Activated CD4-positive, alpha-beta T cell treated with anti-CD3 and anti-CD28 coated beads for 4 hours (primary cell): Measurements from ENCODE around the gene MUC5B.

ENCODE experiments used
- DNase-seq, 2 donors: peaks; one replicate each; pipeline ENCODE4 v3.0.0-alpha.2; 2020

Gene MUC5B

DNA sequence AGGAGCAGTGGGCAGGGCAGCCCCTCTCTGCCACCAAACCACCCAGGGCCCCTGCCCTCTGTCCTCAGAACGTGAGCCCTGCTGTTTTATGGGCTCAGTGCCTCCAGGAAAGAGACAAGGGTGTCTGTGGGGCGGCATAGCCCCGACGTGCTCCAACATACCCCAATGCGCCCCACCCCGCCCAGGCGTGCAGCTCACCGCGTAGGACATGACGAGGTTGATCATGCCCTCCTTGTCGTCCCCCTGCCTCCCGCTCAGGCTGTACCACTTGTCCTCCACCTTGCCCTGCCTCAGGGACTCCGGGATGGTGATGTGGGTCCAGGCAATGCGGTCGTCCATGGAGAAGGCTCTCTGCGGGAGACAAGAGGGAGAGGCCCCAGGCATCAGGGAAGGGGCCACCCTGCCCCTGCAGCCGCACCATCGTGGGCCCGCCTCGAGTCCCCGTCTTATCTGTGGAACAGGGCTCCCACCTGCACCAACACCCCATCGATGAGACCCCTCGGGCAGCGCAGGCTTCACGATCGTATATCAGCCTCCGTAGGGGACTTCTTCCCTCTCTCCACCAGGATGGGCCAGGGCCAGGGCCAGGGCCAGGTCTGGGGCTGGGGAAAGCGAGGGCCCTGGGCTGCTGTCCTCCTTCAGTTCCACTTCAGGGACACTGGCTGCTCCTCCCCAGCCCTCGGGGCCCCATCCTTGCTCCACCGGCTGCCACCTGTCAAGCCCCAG lies 65.7 kb downstream of the MUC5B start:
- DNase-seq: no peak

DNA sequence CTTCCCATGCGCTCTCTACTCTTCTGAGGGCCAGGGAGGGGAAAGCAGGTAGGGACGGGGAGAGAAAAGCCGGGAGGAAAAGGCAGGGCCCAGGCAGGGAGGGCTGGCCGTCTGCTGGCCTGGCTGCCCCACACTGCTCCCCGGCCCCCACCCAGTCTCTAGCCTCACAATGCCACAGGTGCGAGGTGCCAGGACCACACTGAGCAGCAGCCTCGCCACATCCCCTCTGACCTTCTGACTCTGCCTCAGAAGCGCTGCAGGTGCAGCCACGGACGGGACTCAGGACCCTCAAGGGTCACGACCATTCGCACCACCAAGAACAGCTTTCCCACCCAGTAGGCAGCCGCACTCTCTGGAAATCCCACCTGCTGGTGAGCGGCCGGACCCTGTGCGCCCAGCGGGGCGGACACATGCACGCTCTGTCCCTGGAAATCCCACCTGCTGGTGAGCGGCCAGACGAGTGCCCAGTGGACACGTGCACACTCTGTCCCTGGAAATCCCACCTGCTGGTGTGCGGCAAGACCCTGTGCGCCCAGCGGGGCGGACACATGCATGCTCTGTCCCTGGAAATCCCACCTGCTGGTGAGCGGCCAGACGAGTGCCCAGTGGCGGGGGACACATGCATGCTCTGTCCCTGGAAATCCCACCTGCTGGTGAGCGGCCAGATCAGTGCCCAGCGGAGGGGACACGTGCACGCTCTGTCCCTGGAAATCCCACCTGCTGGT lies 66.5 kb downstream of the MUC5B start:
- no peak for DNase-seq

DNA sequence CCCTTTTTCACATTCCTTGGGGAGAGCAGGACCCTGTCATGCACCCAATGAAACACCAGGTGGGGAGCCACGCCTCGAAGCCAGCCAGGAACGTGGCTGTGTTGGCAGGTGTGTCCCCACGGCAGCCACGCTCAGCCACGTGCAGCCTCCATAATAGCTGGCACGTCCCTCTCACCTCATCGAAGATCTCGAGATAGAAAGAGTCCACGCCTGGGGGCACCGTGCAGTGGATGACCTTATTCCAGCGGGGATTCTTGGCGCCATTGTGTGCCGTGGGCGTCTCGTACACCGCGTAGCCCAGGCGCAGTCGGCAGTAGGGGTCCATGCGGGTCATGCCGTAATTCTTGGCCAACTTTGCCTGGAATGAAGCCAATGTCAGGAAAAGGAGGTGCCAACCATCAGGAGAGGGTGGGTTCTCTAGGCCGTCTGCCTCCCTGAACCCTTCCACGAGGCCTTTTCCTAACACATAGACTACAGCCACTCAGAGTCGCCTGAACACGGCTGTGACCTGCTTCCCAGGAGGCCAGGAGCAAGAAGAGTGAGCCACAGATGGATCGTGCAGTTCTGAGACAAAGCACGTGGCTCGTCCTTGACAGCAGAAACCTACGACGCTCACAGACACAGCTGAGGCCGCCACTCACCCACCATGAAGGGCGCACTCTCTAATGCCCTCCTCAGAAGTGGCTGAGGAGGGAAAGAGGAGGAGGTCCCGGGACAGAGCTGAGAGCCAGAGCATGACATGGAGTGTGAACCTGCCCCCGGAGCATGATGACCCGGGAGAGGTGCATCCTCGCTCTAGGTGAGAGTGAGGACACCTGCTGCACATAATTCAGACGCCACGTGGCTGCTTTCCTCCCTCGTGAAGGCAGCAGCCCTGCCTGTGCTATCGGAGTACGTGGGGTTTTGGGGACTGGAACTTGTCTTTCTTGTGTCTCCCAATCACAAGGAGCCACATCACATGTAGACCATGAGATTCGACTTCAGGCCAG lies 67.5 kb downstream of the MUC5B start:
- DNase-seq: no peak

DNA sequence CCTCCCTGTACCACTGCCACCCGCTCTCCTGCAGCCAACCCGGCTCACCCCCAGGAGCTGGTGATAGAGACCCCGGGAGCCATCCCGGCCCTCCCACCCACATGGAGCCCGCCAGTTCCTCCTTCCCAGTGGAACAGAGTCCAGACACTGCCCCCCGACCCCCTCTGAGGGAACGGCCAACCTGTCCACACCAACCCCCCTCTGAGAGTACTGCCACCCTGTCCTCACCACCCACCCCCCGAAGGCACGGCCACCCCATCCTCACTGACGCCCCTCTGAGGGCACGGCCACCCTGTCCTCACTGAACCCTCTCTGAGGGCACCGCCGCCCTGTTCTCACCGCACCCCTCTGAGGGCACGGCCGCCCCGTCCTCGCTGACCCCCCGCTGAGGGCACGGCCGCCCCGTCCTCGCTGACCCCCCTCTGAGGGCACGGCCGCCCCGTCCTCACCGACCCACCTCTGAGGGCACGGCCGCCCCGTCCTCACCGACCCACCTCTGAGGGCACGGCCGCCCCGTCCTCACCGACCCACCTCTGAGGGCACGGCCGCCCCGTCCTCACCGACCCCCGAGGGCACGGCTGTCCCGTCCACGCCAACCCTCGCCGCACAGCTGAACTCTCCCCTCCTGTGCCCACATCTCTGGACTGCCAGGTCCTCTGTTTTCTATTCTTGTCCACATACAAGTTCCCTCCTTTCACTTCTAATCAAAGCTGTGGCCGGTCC lies 68.6 kb downstream of the MUC5B start:
- DNase-seq: no peak

DNA sequence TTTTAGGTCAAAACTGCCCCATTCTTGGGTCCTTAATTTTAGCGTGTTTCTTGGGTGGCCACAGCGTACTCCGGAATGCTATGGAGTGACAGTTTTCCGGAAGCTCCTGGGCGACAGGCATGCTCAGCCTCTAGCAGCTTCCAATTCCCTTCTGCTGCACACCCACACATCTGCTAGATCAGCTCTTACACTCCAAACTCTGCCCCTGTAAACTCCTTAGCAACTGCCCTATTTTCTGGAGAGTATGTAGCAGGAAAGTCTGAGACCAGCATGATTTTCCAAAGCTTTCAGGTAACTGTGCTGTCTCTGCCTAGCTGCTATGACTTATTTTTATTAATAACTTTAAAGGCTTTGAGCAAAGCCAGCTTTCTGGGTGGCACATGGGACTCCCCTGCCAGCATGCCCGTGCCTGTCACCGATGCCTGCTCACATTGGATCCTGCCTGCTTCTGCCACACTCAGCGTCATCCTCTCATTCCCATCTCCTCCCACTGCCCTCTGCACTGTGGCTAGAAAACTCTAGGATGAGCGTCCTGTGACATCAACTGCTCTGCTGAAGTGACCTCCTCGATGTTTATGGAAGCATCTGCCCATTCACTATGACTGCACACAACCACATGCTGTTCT lies 69.3 kb downstream of the MUC5B start:
- no peak for DNase-seq

DNA sequence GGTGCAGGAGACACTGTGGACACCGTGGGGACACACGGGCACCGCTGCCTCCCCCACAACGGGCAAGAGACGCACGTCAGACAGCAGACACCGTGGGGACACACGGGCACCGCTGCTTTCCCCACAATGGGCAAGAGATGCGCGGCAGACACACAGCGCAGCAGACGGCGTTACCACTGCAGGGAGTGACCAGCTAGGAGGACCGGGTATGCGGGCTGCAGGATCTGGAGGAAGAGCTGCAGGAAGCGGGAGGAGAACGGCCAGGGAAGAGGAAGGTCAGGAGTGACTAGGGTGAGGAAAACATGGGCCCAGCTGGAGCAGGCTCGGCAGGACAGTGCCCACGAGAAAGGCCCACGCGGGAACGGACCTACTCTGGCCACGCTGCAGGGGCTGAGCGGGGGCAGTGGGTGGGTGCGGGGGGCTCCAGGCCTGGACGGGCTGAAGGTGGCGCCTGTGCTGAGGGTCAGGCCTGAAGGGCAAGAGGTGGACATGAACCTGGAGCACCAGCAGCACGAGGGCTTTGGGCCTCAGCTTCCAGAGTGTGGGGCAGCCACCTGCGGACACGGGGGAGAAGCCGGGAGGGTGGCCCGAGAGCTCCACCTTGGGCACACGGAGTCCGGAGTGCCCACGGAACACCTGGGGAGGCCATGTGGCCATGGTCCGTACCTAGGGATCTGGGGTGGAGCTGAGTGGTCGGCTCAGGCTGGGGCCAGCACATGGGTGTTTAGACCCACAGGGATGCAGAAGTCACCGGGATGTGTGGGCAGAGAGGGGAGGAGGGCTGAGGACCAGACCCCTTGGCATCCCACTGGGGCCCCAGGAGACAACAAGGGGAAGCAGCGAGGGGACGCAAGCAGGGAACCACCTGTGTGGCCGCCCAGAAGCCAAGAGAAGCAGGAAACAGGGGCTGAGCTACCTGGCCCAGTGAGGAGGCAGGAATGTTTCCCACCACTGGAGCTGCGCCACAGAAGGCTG lies 70.1 kb downstream of the MUC5B start:
- no peak for DNase-seq

DNA sequence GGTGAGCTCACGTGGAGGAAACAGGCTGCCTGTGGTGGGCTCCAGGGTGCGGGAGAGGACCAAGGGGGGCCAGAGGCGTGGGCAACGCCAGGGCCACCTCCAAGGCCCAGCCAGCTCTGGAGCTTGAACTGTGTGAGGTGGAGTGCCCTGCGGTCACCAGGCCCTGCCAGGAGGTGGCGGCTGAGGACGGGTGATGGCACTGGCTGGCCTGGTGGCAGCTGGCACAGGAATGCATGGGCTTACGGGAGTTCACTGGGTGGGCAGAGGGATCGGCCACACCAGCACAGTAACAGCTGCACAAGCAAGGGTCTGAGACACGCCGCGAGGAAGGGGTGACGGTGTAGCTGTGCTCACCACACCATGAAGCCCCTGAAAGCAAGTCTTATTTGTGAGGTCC lies 70.8 kb downstream of the MUC5B start:
- no peak for DNase-seq

DNA sequence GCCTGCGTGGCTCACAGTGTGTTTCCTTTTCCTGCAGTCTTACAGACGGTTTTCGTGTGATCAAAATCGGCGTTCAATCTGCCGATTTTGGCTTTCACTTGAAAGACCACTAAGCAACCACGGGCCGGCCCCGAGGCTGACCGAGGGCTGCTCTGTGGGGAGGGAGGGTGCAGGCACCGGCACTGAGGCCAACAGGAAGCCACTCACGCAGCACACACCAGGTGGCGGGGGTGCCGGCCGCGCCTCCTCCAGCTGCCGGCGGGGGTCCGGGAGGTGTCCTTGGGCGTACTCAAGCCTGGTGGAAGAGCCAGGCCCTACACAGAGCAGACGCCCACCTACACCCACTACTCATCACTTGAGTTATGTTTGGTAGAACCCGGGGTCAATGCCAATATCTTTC lies 72.2 kb downstream of the MUC5B start:
- no peak for DNase-seq

DNA sequence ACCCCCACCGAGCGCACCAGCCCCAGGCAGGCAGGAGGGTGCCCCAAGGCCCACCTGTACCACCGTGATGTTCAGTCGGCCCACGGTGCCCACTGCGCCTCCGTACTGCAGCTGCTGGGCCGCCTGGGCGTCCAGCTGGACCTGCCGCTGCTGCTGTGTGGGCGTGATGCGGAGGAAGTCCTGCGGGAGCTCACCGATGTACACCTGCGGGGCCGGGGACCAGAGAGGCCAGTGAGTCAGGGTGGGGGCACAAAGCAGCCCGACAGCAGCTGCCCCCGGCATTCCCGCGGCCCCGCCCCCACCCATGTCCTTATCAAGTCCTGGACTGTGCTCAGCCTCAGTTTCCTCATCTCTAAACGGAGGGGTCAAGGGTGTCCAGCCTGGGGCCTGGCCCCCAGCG lies 72.7 kb downstream of the MUC5B start:
- no peak for DNase-seq

DNA sequence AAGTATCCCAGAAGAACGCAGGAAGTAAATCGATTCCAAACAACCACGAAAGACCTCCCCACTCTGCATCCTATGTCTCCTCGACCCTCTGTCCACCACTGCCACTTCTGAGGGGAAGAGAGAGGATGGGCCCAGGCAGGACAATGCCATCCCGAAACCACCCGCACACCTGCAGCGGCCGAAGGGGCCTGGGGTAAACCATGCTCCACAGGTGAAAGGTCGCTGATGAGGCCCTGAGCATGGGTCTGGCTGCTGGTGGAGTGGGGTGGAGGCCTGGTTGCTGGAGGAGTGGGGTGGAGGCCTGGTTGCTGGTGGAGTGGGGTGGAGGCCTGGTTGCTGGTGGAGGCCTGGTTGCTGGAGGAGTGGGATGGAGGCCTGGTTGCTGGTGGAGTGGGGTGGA lies 73.4 kb downstream of the MUC5B start:
- no peak for DNase-seq

DNA sequence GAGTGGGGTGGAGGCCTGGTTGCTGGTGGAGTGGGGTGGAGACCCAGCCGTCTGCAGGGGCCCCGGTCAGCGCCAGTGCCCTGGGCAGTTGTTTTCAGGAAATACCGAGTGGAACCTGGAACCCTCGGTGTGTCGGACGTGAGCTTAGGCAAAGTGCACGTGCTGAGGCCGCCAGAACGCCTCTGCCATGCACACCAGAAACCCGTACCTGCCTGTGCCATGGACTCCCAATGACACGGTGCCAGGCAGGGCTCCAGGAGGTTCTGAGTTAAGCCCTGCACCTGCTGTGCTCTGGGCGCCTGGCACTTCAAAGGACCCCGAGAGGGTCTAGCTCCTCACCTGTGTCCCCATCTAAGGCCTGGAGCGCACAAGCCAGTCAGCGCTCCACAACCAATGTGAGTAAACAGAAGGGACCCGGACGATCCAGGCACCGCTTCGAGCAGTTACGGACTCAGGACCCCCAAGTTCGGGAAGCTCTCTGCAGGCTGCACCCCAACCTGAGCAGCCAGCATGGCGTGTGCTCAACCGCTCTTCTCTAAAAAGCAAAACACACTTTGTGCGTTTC lies 74.2 kb downstream of the MUC5B start:
- DNase-seq: no peak

DNA sequence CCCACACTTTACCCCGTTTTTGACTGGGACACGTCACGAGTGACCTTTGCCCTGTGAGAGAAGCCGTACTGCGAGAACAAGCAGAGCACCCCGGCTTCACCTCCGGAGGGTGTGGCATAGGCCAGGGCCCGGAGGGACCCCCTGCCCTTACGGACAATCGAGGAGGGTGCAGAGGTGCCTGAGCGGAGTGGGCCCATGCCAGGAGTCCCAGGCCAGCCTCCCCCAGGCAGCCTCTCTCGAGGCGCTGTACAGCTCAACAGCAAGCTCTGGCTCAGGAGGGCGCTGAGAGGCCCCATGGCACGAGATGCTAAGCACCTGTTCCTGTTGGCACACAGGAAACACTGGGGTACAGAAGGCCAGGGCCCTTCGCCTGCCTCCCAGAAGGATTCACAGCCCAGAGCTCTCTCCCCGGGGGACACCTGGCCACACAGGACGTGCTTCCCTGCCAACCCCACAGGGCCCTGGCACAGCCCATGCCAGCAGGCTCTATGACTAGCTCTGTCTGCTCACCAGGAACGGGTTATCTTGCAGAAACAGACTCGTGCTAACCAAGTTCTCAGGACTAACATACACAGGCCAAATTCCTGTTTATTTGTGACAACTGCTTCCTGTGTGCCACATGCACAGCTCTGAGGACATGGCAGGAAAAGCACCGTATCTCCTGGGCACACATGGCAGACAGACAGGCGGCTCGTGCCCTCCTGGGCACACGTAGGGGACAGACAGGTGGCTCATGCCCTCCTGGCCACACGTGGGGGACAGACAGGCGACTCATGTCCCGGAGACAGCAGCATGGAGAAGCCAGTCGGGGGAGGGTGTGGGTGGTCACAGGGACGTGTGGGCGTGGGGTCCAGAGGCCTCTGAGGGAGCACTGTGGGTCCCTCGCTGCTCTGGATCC lies 75.0 kb downstream of the MUC5B start:
- DNase-seq: no peak

DNA sequence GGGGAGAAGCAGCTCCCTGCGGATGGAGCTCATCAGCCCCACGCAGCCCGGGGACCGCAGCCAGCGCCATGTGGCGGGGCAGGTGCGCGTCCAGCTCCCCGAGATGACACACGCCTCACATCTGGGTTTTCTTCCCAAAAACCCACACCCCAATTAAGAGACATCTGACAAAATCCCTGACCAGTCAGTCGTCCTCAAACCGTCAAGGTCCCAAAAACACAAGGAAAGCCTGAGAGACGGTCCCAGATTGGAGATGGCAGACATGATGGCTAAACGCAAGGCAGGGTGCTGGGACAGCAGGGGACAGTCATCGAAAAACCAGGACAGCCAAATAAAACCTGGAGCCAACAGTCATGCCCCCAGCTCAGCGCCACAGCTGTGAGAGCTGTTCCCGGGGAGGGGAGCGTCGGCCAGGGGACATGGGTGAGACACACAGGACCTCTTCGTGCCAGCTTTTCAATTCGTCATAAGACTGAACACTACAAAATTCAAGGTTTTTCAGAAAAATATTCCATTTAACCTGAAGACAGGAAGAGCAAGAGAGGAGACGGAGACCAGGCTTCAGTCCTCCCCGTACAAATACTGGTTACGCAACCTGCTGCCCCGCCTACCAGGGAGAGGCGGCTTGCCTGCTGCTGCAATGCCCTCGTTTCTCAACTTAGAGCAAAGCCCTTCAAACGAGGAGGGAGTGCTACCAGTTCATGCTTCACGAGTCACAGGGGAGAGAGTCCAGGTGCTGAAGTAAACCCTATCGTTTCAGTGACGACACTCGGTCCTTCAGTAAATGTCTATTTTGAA lies 76.0 kb downstream of the MUC5B start:
- no peak for DNase-seq

DNA sequence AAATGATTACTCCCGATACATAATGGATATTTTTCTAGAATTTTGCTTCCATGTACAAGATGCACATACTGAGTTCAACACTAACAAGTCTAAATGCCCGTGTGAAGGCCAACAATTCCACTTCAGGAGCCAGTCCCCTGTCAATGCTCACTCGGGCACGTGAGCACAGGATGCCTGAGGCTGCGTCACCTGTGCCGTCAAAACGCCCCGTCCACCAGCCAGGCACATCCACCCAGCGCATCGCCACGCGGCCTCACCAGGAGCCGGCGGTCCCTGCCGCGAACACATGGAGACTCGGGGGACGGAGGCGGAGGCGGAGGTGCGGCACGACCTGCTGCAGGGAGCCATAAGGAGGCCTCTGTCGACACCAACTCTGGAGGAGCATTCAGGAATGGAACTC lies 76.8 kb downstream of the MUC5B start:
- DNase-seq: no peak

DNA sequence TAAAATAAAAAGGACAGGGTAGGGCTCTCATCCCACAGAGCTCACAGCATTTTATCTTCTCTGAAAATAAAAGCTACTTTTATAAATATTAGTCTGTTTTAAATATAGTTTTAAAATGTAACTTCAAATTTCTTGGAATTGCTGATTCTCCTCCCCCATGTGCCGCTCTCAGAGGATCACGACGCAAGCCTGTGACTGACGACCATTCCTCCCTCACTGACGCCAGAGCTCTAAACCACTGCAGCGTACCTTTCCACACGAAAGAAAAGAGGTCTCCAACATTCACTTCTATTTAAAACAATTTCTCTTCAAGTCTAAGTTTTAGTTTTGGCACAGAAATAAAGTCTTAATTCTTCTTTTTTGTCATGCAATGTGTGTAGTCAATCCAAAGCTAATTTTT lies 77.3 kb downstream of the MUC5B start:
- DNase-seq: no peak

DNA sequence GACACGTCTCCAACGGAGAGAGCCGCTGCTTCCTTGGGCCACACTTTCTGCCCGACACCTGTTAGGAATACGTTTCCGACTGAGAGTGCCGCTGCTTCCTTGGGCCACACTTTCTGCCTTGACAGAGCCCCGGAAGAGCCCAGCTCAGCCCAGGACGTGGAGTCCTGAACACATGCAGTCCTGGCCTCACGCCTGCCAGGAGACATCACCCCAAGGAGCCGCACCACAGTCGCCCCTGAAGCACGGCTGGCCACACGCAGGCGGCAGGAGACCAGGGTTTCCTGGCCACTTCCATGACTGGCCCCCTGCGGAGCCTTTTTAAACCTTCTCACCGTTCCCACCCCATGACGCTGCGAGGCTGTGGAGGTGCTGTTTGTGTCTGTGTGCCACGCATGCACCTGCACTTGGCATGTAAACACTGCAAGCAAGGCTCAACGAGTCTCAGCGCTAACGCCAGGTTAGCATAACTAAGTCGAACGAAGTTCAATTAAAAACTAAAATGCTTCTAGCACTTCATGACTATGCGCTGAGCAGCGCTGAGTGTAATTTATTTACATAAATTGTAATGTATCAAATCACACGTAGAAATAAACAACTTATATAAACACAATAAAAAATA lies 77.8 kb downstream of the MUC5B start:
- DNase-seq: no peak

DNA sequence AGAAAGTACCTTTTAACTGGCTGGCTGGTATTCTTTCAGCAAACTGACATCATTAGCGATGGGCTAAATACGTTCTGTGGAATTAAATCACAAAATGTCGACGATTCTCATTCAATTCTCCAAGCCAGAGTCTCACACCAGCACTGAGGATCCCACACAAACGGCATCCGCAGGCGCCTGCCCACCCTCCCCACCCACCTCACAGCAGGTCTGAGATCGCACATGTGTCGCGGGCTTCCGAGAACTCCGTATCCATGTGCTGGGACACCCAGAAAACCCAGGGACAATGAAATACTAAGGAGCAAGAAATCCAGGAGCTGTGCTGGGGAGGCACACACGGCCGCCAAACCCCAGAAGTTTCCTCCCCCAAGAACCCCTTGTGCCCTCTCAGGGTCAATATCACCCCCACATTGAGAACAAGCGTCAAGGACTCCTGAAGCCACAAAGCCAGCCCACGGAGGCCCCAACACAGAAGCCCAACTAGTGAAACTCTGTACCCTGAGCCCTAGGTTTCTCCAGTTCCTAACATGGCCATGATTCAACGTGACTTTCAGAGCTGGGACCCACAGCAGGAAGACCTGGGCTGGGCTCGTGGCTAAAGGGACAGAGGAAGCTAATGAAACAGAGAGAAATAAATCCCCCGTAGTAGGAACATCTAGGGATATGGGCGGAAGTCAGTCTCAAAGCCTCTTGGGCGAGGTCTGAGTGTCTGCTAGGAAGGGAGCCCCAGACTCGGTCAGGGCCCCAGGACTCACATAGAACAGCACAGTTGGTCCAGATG lies 78.5 kb downstream of the MUC5B start:
- no peak for DNase-seq
